Measurements from ENCODE around the gene ELMO3. TPM values are rescaled to one million over a fixed set of nuclear protein-coding genes. Genes with fewer than 3 reads are reported as not detected.

ELMO3 gene
- total RNA-seq, 2 experiments from 2014 or later: 7.6 to 7.8 TPM

DNA sequence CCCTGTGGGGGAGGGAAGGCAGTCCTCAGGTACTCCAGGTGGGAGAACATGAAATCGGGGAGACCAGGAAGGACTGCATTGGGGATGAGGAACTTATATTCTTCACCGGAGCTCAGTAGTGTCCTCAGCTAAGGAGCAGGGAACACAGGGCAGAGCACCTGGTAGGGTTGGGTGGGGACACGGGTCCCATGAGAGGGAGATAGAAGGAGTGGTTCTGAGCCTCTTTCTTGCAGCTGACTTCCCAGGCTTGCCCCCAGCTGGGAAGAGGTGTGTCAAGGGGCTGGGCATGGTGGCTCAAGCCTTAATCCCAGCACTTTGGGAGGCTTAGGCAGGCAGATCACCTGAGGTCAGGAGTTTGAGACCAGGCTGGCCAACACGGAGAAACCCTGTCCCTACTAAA lies 46.3 kb downstream of the ELMO3 start:
- Histone ChIP-seq H3K36me3 (ENCODE audit: insufficient read depth, low read length) (no peaks in the 10 kb centered on the region), H4K20me1 (ENCODE audit: insufficient read depth, low read length) (no peaks in the 10 kb centered on the region), H3K27ac (ENCODE audit: low read depth, low read length, poor library complexity, severe bottlenecking) (peak overlapping the region; percentile 70), H3K79me2 (ENCODE audit: insufficient read depth, low read depth, low read length) (no peaks in the 10 kb centered on the region; the same call in 1 of the 2 replicates), H3K9me2 (ENCODE audit: insufficient read depth, low read length) (no peaks in the 10 kb centered on the region), H3K4me2 (ENCODE audit: low read length) (peak overlapping the region; percentile 94), H3K4me1 (ENCODE audit: insufficient read depth, low read length, poor library complexity, severe bottlenecking) (peaks cover 61% of the 10 kb centered on the region), H3K9me3 (ENCODE audit: low read length) (no peaks in the 10 kb centered on the region), H2AFZ (ENCODE audit: low read length) (no peak overlapping the region), H3K4me3 (ENCODE audit: low read depth, low read length, poor library complexity, severe bottlenecking) (peak overlapping the region; percentile 86)
- POLR2A ChIA-PET: interaction anchor here (0.5 to 2.5 kb wide), 8 partner anchors 9 to 456 kb away, joined by 3 to 11 read pairs (median 3); partner anchors contain the start of gene TMEM208
- intact Hi-C loops (cut with micrococcal nuclease; ENCODE audit: unreplicated experiment): no loop called here
- DNase-seq (ENCODE audit: low spot score): no peak
- CTCF ChIA-PET (ENCODE audit: unreplicated experiment): interaction anchor here (1.4 kb wide), 1 partner anchor 18 kb away, joined by 4 read pairs; the partner anchor contains the start of gene TMEM208
- TF ChIP-seq, protein P1, sequence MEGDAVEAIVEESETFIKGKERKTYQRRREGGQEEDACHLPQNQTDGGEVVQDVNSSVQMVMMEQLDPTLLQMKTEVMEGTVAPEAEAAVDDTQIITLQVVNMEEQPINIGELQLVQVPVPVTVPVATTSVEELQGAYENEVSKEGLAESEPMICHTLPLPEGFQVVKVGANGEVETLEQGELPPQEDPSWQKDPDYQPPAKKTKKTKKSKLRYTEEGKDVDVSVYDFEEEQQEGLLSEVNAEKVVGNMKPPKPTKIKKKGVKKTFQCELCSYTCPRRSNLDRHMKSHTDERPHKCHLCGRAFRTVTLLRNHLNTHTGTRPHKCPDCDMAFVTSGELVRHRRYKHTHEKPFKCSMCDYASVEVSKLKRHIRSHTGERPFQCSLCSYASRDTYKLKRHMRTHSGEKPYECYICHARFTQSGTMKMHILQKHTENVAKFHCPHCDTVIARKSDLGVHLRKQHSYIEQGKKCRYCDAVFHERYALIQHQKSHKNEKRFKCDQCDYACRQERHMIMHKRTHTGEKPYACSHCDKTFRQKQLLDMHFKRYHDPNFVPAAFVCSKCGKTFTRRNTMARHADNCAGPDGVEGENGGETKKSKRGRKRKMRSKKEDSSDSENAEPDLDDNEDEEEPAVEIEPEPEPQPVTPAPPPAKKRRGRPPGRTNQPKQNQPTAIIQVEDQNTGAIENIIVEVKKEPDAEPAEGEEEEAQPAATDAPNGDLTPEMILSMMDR (conservative IDR thresholded peaks at IDR 0.05; ENCODE audit: low read length): no peak
- no TSS peak for BruUV-seq (replicated peaks)

DNA sequence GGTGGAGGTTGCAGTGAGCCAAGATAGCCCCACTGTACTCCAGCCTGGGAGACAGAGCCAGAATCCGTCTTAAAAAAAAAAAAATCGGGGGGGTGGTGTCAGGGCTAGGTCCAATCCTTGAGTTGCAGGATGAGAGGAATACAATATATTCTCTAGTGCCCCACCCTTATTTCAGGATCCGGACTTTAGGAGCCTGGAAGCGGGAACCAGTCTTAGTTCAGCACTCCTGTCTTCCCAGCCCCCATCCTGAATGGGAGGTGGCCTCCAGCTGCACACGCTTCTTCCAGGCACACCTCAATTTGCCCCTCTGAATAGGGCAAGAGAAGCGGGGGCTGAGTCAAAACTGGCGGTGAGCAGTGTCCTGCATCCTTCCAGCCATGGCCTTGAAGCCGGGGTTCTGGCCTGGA lies 46.7 kb downstream of the ELMO3 start:
- H3K4me3 ChIP-seq (ENCODE audit: low read depth, low read length, poor library complexity, severe bottlenecking): peak overlapping the region; percentile 86
- peak overlapping the region; percentile 94 for H3K4me2 ChIP-seq (ENCODE audit: low read length)
- no peaks in the 10 kb centered on the region for H4K20me1 ChIP-seq (ENCODE audit: insufficient read depth, low read length)
- ChIA-PET POLR2A (interaction anchor here (0.7 to 2.5 kb wide), 5 partner anchors 9 to 234 kb away, joined by 3 to 8 read pairs (median 4); no protein-coding TSS in a partner anchor), CTCF (ENCODE audit: unreplicated experiment) (interaction anchor here (0.7 kb wide), 1 partner anchor 53 kb away, joined by 4 read pairs; no protein-coding TSS in a partner anchor)
- peak overlapping the region; percentile 73 for H2AFZ ChIP-seq (ENCODE audit: low read length)
- H3K9me3 ChIP-seq (ENCODE audit: low read length): no peaks in the 10 kb centered on the region
- TF ChIP-seq, protein P1 (conservative IDR thresholded peaks at IDR 0.05; ENCODE audit: low read length): no peak
- no peak for TF ChIP-seq EZH2phosphoT487 (IDR thresholded peaks at IDR 0.05; ENCODE audit: borderline replicate concordance, low read depth, low read length)
- H3K27ac ChIP-seq (ENCODE audit: low read depth, low read length, poor library complexity, severe bottlenecking): peak overlapping the region; percentile 70
- no peaks in the 10 kb centered on the region for H3K36me3 ChIP-seq (ENCODE audit: insufficient read depth, low read length)
- no TSS peak for BruUV-seq (replicated peaks)
- no peak for DNase-seq (ENCODE audit: low spot score)
- no peaks in the 10 kb centered on the region for H3K9me2 ChIP-seq (ENCODE audit: insufficient read depth, low read length)
- no peaks in the 10 kb centered on the region; the same call in 1 of the 2 replicates for H3K79me2 ChIP-seq (ENCODE audit: insufficient read depth, low read depth, low read length)
- peaks cover 61% of the 10 kb centered on the region for H3K4me1 ChIP-seq (ENCODE audit: insufficient read depth, low read length, poor library complexity, severe bottlenecking)
- intact Hi-C loops (cut with micrococcal nuclease; ENCODE audit: unreplicated experiment): loop anchor here (1.0 to 2.0 kb wide), 2 partner anchors 53 to 86 kb away; partner anchors contain the start of genes E2F4, FBXL8 and TRADD
